ENCODE measurements around the gene SUMF1.
A peak's percentile ranks its signal among the peaks of the same experiment; 100 is the strongest.

Gene SUMF1

DNA sequence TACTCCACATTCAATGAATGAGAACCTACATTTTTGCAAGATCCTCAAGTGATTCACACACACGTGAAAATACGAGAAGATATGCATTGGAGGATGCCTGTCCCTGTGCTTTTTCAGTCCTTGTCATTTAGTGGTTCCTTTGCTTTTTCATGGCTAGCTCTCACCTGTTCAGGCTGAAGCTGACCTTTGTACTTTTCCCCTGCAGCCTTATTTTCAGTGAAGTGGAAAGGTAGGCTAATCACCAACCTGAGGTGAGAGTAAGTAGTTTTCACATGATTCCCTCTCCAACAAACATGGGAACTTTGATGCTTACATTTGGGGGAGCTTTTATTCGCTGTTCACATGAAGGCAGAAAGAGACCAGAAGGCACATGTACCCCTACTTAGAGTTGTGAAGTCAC, 34.4 kb upstream of the SUMF1 start:
- Histone ChIP-seq H3K4me3 (no peak overlapping the region), H3K9me3 (no peaks in the 10 kb centered on the region), H3K27me3 (no peaks in the 10 kb centered on the region), H3K4me1 (peaks cover 0 to 70% (median 35%) of the 10 kb centered on the region in 4 donors), H3K36me3 (peaks cover 5 to 17% (median 6%) of the 10 kb centered on the region in 3 donors), H3K27ac (peak overlapping the region in 1 of 2 donors; percentile 94)
- DNase-seq: no peak
- TF ChIP-seq CTCF (IDR thresholded peaks at IDR 0.05): no peak
- intact Hi-C loops (cut with DNase I; ENCODE audit: low total_unique reads): no loop called here

GRCh38 chr3:4498446-4498845, 31.4 kb upstream of the SUMF1 start:
- TF ChIP-seq CTCF (IDR thresholded peaks at IDR 0.05): no peak
- peaks cover 0 to 55% (median 8%) of the 10 kb centered on the region in 4 donors for H3K4me1 ChIP-seq
- no peaks in the 10 kb centered on the region for H3K27me3 ChIP-seq
- H3K9me3 ChIP-seq: no peaks in the 10 kb centered on the region
- H3K4me3 ChIP-seq: no peak overlapping the region
- H3K27ac ChIP-seq: peak overlapping the region in 1 of 2 donors; percentile 17
- peaks cover 5 to 17% (median 6%) of the 10 kb centered on the region in 3 donors for H3K36me3 ChIP-seq
- no peak for DNase-seq
- intact Hi-C loops (cut with DNase I; ENCODE audit: low total_unique reads): no loop called here

- H3K27me3 ChIP-seq: no peaks in the 10 kb centered on the region
- intact Hi-C loops (cut with DNase I; ENCODE audit: low total_unique reads): no loop called here
These were observed 30.8 kb upstream of the SUMF1 start for GRCh38 chr3:4497843-4498324.

GRCh38 chr3:4497005-4497692, 30.1 kb upstream of the SUMF1 start:
- H3K27me3 ChIP-seq: no peaks in the 10 kb centered on the region
- peaks cover 5 to 17% (median 6%) of the 10 kb centered on the region in 3 donors for H3K36me3 ChIP-seq
- intact Hi-C loops (cut with DNase I; ENCODE audit: low total_unique reads): no loop called here
- no peak for DNase-seq
- H3K9me3 ChIP-seq: no peaks in the 10 kb centered on the region
- peak overlapping the region in 1 of 2 donors; percentile 93 for H3K4me3 ChIP-seq
- peak overlapping the region in 1 of 2 donors; percentile 93 for H3K27ac ChIP-seq
- TF ChIP-seq CTCF (IDR thresholded peaks at IDR 0.05): no peak
- peaks cover 0 to 43% (median 2%) of the 10 kb centered on the region in 4 donors for H3K4me1 ChIP-seq

More at GRCh38 chr3:4497843-4498324, 30.8 kb upstream of the SUMF1 start:
- H3K4me3 ChIP-seq: no peak overlapping the region
- no peaks in the 10 kb centered on the region for H3K9me3 ChIP-seq
- peaks cover 0 to 49% (median 3%) of the 10 kb centered on the region in 4 donors for H3K4me1 ChIP-seq
- DNase-seq: no peak
- TF ChIP-seq CTCF (IDR thresholded peaks at IDR 0.05): no peak
- peaks cover 5 to 17% (median 6%) of the 10 kb centered on the region in 3 donors for H3K36me3 ChIP-seq
- H3K27ac ChIP-seq: peak overlapping the region in 1 of 2 donors; percentile 17

DNA sequence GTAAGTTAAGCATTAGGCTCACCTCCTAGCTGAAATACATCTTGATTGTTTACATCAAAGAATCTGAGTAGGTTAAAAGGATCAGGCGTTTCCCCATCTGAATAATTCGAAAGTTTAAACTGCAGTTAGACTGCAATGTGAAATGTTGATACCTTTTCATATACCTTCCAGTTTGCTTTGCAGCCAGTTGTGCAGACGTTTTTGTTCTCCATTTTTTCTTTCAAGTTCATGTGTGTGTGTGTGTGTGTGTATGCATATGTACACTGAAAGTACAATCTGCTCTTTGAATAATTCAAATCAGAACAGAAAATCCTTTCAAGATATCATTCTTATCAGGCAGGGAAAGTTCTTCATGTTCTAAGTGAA, 29.0 kb upstream of the SUMF1 start:
- DNase-seq: no peak
- H3K27me3 ChIP-seq: no peaks in the 10 kb centered on the region
- H3K27ac ChIP-seq: peak overlapping the region; percentile 93 to 96
- H3K4me1 ChIP-seq: peaks cover 0 to 47% (median 10%) of the 10 kb centered on the region in 4 donors
- peaks cover under 1 to 9% (median under 1%) of the 10 kb centered on the region in 3 donors for H3K36me3 ChIP-seq
- H3K4me3 ChIP-seq: peak overlapping the region; percentile 80 to 93
- no peaks in the 10 kb centered on the region for H3K9me3 ChIP-seq
- no peak for TF ChIP-seq CTCF (IDR thresholded peaks at IDR 0.05)
- intact Hi-C loops (cut with DNase I; ENCODE audit: low total_unique reads): no loop called here
